Lung (tissue), 12 donors: ENCODE data around the gene DNAH17. TPM values are rescaled to one million over a fixed set of nuclear protein-coding genes. Genes with fewer than 3 reads are reported as not detected.

ENCODE experiments used
- ATAC-seq: fragments of 200-7000 bp; cut with Tn5 transposase; one replicate; pipeline ENCODE4 v1.9.1; 2020; ENCODE audit warnings: moderate number of reproducible peaks; ENCODE audit not compliant: insufficient read depth, low FRiP score
- DNase-seq, 3 donors: peaks; one replicate each; pipeline ENCODE4 v3.0.0-alpha.2; 2013 to 2017
- H3K27ac ChIP-seq, 2 donors: one replicate each; pipeline ENCODE4 v1.5.1; 2013; ENCODE audit warnings: mild to moderate bottlenecking in 2 of 2, moderate library complexity in 2 of 2, control low read depth in 1 of 2, inconsistent platforms in 1 of 2, low read depth in 1 of 2, low read length in 1 of 2
- H3K27me3 ChIP-seq, 3 donors: one replicate each; pipeline ENCODE4 v1.5.1; 2013; ENCODE audit warnings: low read length in 2 of 3; ENCODE audit not compliant: control insufficient read depth in 3 of 3, insufficient read depth in 3 of 3
- H3K36me3 ChIP-seq, 4 donors: one replicate each; pipeline ENCODE4 v1.5.1; 2013; ENCODE audit warnings: low read length in 4 of 4, mild to moderate bottlenecking in 1 of 4, moderate library complexity in 1 of 4; ENCODE audit not compliant: control insufficient read depth in 4 of 4, insufficient read depth in 4 of 4
- H3K4me1 ChIP-seq, 5 donors: one replicate each; pipeline ENCODE4 v1.5.1; 2013; ENCODE audit warnings: low read length in 5 of 5, mild to moderate bottlenecking in 2 of 5, moderate library complexity in 1 of 5; ENCODE audit not compliant: control insufficient read depth in 5 of 5, insufficient read depth in 5 of 5
- H3K4me3 ChIP-seq: one replicate; pipeline ENCODE4 v1.5.1; 2013; ENCODE audit warnings: mild to moderate bottlenecking, control low read depth, moderate library complexity
- H3K9ac ChIP-seq, 2 donors: one replicate each; pipeline ENCODE4 v1.5.1; 2013; ENCODE audit warnings: low read length in 2 of 2, control low read depth in 1 of 2; ENCODE audit not compliant: insufficient read depth in 1 of 2
- H3K9me3 ChIP-seq, 4 donors: one replicate each; pipeline ENCODE4 v1.5.1; 2013; ENCODE audit warnings: low read length in 3 of 4, mild to moderate bottlenecking in 1 of 4, moderate library complexity in 1 of 4; ENCODE audit not compliant: control insufficient read depth in 4 of 4, insufficient read depth in 3 of 4
- CTCF ChIP-seq: IDR thresholded peaks from 2 replicates; pipeline ENCODE4 v1.5.1; 2012; ENCODE audit warnings: mild to moderate bottlenecking; ENCODE audit errors: control extremely low read depth, extremely low read depth
- WGBS, 2 donors: extraction: QIAGEN DNeasy Blood & Tissue Kit; methylation state at CpG; one replicate each; pipeline ENCODE4 v1.1.7; 2013; 5-methylcytosine and 5-hydroxymethylcytosine counted together
- polyA plus RNA-seq, 2 donors: library from polyadenylated mRNA; stranded (reverse); fragments of 200-250 nt; gene quantifications; one replicate each; pipeline ENCODE4 v1.2.1, GENCODE V29; 2013
- total RNA-seq, 2 donors: library from RNA; depleted of rRNA in 1 of 2; stranded (reverse); fragments of >200 nt in 1 of 2; gene quantifications; one replicate each; pipeline ENCODE4 v1.2.1, GENCODE V29; 2014 to 2021
- donor health status: control.
- donor health status: control.
- donor health status: Bipolar disorder and iron deficiency.
- donor health status: healthy.
- donor health status: DM: yes; HTN: yes; CAD: no.

Gene DNAH17
- total and polyA plus RNA-seq, 4 donors = 0.44 to 1.6 (median 1.2) TPM

GRCh38 chr17:78425429-78425828 is 151.8 kb downstream of the DNAH17 start:
- peaks cover 0 to 70% (median 6%) of the 10 kb centered on the region in 4 donors for H3K36me3 ChIP-seq
- peaks cover 0 to 28% (median 6%) of the 10 kb centered on the region in 5 donors for H3K4me1 ChIP-seq
- no peak for TF ChIP-seq CTCF
- DNase-seq = no peak
- H3K9me3 ChIP-seq = no peaks in the 10 kb centered on the region
- WGBS, 2 donors = 63 to 74% methylated on average over 16 to 17 of the region's 17 CpGs
- no peak overlapping the region for H3K4me3 ChIP-seq
- H3K27me3 ChIP-seq = no peaks in the 10 kb centered on the region
- no peak overlapping the region for H3K9ac ChIP-seq
- H3K27ac ChIP-seq = peak overlapping the region in 1 of 2 donors; percentile 23
- ATAC-seq = no peak

DNA sequence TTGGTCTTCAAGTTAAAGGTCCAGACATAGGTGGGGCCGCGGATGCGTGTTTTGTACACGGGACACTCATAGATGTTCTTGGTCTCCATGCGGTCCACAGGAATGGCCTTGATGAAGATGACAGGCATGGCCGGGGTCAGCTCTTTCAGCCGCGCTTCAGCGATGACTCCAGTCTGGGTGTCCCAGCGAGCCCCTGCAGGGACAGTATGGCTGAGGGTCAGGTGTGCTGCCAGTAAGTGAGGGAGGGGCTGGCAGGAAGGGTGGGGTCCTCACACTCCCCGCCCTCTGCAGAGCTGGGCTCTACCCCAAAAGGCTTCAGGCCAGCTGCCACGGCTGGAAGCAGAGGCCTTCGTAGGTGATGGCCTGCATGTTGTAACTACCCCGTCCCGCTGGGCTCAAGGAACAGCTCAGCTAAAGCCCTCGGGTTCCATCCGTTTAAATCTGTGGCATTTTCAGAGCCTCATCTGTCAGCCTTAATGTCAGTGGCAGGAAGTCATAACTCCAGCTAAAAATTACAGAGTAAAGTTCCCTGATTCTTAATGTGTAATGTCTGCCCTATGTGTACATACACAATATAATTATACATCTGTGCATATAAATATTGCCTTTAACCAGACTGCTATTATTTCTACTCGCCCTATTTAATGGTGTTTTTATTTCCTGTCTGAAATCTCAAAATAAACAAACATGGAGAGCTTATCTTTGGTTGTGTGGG is 153.1 kb downstream of the DNAH17 start:
- H3K9me3 ChIP-seq = no peaks in the 10 kb centered on the region
- no peaks in the 10 kb centered on the region for H3K27me3 ChIP-seq
- TF ChIP-seq CTCF = no peak
- no peak overlapping the region for H3K9ac ChIP-seq
- H3K4me1 ChIP-seq = peaks cover 0 to 27% (median 6%) of the 10 kb centered on the region in 5 donors
- 72 to 80% methylated on average over 18 of the region's 18 CpGs for WGBS, 2 donors
- H3K27ac ChIP-seq = peak overlapping the region in 1 of 2 donors; percentile 26
- H3K4me3 ChIP-seq = no peak overlapping the region
- DNase-seq (peak in 1 of 3 donors; percentile 47), ATAC-seq (no peak)
- H3K36me3 ChIP-seq = peaks cover 0 to 71% (median 13%) of the 10 kb centered on the region in 4 donors

- Histone ChIP-seq H3K4me3 (no peak overlapping the region), H3K9me3 (no peaks in the 10 kb centered on the region), H3K4me1 (peaks cover 0 to 16% (median 4%) of the 10 kb centered on the region in 5 donors), H3K27ac (peak overlapping the region in 1 of 2 donors; percentile 26), H3K36me3 (peaks cover 0 to 62% (median 13%) of the 10 kb centered on the region in 4 donors), H3K27me3 (no peaks in the 10 kb centered on the region), H3K9ac (no peak overlapping the region)
- WGBS, 2 donors = 79% methylated on average over 20 of the region's 20 CpGs
- ATAC-seq = no peak
- no peak for DNase-seq
- TF ChIP-seq CTCF = no peak
Measured at GRCh38 chr17:78422872-78423588, 154.2 kb downstream of the DNAH17 start.
